GM18951 (cell line): Measurements from ENCODE around the gene C14orf132.

Experiments used
- POLR2A ChIP-seq: IDR thresholded peaks from 4 replicates; pipeline ENCODE4 v1.6.1; 2011; ENCODE audit warnings: mild to moderate bottlenecking; ENCODE audit not compliant: insufficient read length, insufficient read depth; ENCODE audit errors: extremely low read depth
- in situ Hi-C: fragments of 300-500 bp; cut with MboI; formaldehyde crosslinking; loops from one replicate; pipeline ENCODE4 v1.12.0; 2022; ENCODE audit warnings: low sequenced_read_pairs, mixed read lengths, inconsistent platforms; ENCODE audit not compliant: unreplicated experiment

Gene C14orf132

GRCh38 chr14:96108061-96108795, 69.1 kb downstream of the C14orf132 start:
- no peak for TF ChIP-seq POLR2A
- in situ Hi-C loops: loop anchor here (25.0 kb wide), 1 partner anchor 329 kb away; no protein-coding TSS in a partner anchor

GRCh38 chr14:96108911-96109310, 69.7 kb downstream of the C14orf132 start:
- in situ Hi-C loops: loop anchor here (25.0 kb wide), 1 partner anchor 328 kb away; no protein-coding TSS in a partner anchor
- TF ChIP-seq POLR2A: no peak

GRCh38 chr14:96109596-96110355, 70.6 kb downstream of the C14orf132 start:
- TF ChIP-seq POLR2A: no peak
- in situ Hi-C loops: loop anchor here (10.0 to 25.0 kb wide), 2 partner anchors 155 to 328 kb away; no protein-coding TSS in a partner anchor

GRCh38 chr14:96112032-96112431, 72.9 kb downstream of the C14orf132 start:
- TF ChIP-seq POLR2A: no peak
- in situ Hi-C loops: loop anchor here (10.0 to 25.0 kb wide), 2 partner anchors 153 to 325 kb away; no protein-coding TSS in a partner anchor

GRCh38 chr14:96114002-96114401, 74.8 kb downstream of the C14orf132 start:
- in situ Hi-C loops: loop anchor here (10.0 to 25.0 kb wide), 2 partner anchors 151 to 323 kb away; no protein-coding TSS in a partner anchor
- no peak for TF ChIP-seq POLR2A

GRCh38 chr14:96117101-96117897, 78.1 kb downstream of the C14orf132 start:
- in situ Hi-C loops: loop anchor here (10.0 to 25.0 kb wide), 2 partner anchors 148 to 320 kb away; no protein-coding TSS in a partner anchor
- TF ChIP-seq POLR2A: no peak

GRCh38 chr14:96117960-96118359, 78.8 kb downstream of the C14orf132 start:
- no peak for TF ChIP-seq POLR2A
- in situ Hi-C loops: loop anchor here (10.0 to 25.0 kb wide), 2 partner anchors 147 to 319 kb away; no protein-coding TSS in a partner anchor

GRCh38 chr14:96118391-96118790, 79.2 kb downstream of the C14orf132 start:
- in situ Hi-C loops: loop anchor here (10.0 to 25.0 kb wide), 2 partner anchors 146 to 319 kb away; no protein-coding TSS in a partner anchor
- no peak for TF ChIP-seq POLR2A

- in situ Hi-C loops: loop anchor here (10.0 to 25.0 kb wide), 2 partner anchors 145 to 317 kb away; no protein-coding TSS in a partner anchor
Observed at GRCh38 chr14:96119947-96120346, 80.8 kb downstream of the C14orf132 start.

GRCh38 chr14:96120392-96120791, 81.2 kb downstream of the C14orf132 start:
- no peak for TF ChIP-seq POLR2A
- in situ Hi-C loops: loop anchor here (25.0 kb wide), 1 partner anchor 317 kb away; no protein-coding TSS in a partner anchor

More at GRCh38 chr14:96119947-96120346, 80.8 kb downstream of the C14orf132 start:
- no peak for TF ChIP-seq POLR2A

GRCh38 chr14:96120941-96121340, 81.8 kb downstream of the C14orf132 start:
- TF ChIP-seq POLR2A: no peak
- in situ Hi-C loops: loop anchor here (25.0 kb wide), 1 partner anchor 316 kb away; no protein-coding TSS in a partner anchor

GRCh38 chr14:96121660-96122395, 82.7 kb downstream of the C14orf132 start:
- in situ Hi-C loops: loop anchor here (25.0 kb wide), 1 partner anchor 315 kb away; no protein-coding TSS in a partner anchor
- TF ChIP-seq POLR2A: no peak

- in situ Hi-C loops: loop anchor here (25.0 kb wide), 1 partner anchor 315 kb away; no protein-coding TSS in a partner anchor
Observed at GRCh38 chr14:96122496-96122895, 83.3 kb downstream of the C14orf132 start.

More at GRCh38 chr14:96122496-96122895, 83.3 kb downstream of the C14orf132 start:
- no peak for TF ChIP-seq POLR2A
